Gastroesophageal sphincter (tissue), 3 donors: Measurements from ENCODE around the gene KIF20B.

Experiments used
- EP300 ChIP-seq: sonication (generic); formaldehyde crosslinking; IDR thresholded peaks from one replicate; pipeline ENCODE4 v1.6.1; 2017; ENCODE audit warnings: antibody characterized with exemption, mild to moderate bottlenecking
- POLR2A ChIP-seq, 2 donors: fragments of 450-650 bp; IDR thresholded peaks; one replicate each; pipeline ENCODE4 v1.6.1; 2017; ENCODE audit warnings: antibody characterized with exemption in 2 of 2, mild to moderate bottlenecking in 2 of 2, moderate library complexity in 1 of 2
- POLR2AphosphoS5 ChIP-seq: sonication (generic); formaldehyde crosslinking; IDR thresholded peaks from one replicate; pipeline ENCODE4 v1.6.1; 2017; ENCODE audit warnings: antibody characterized with exemption
- TF ChIP-seq, protein P1 (sequence below), 4 experiments: fragments of 200-600 bp in 2 of 4; fragments of 450-650 bp in 2 of 4; sonication (generic) in 1 of 4; IDR thresholded peaks; one replicate each; pipeline ENCODE4 v1.5.1; 2017 to 2019; ENCODE audit warnings: antibody characterized with exemption in 4 of 4, mild to moderate bottlenecking in 2 of 4, moderate library complexity in 2 of 4

DNA sequence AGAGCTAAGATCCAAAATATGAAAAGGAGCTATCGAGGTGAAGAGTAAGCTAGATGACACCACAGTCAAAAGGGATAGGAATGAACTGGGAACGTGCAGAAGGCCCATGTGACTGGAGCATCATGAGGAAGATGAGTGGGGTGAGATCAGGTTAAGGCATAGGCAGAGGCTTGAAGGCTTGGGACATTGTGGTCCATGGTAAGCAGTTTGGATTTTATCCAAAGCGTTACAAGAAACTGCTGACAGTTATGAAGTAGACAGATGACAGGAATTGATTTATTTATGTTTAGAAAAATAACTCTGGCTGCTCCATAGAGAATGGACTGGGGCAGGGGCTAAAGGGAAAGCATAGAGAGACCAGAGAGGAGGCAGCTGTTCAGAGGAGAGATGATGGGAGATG lies 38.2 kb upstream of the KIF20B start:
- TF ChIP-seq, protein P1, sequence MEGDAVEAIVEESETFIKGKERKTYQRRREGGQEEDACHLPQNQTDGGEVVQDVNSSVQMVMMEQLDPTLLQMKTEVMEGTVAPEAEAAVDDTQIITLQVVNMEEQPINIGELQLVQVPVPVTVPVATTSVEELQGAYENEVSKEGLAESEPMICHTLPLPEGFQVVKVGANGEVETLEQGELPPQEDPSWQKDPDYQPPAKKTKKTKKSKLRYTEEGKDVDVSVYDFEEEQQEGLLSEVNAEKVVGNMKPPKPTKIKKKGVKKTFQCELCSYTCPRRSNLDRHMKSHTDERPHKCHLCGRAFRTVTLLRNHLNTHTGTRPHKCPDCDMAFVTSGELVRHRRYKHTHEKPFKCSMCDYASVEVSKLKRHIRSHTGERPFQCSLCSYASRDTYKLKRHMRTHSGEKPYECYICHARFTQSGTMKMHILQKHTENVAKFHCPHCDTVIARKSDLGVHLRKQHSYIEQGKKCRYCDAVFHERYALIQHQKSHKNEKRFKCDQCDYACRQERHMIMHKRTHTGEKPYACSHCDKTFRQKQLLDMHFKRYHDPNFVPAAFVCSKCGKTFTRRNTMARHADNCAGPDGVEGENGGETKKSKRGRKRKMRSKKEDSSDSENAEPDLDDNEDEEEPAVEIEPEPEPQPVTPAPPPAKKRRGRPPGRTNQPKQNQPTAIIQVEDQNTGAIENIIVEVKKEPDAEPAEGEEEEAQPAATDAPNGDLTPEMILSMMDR (IDR thresholded peaks at IDR 0.05) = no peak
- TF ChIP-seq POLR2A (IDR thresholded peaks at IDR 0.05) (no peak), POLR2AphosphoS5 (no peak), EP300 (no peak)
